ENCODE measurements around the gene SMARCA2.

SMARCA2 gene

GRCh38 chr9:2028888-2029287 is 13.7 kb downstream of the SMARCA2 start:
- Histone ChIP-seq H3K4me3 (ENCODE audit: insufficient read length, low read depth) (no peak overlapping the region), H3K9ac (ENCODE audit: insufficient read length, low read depth) (no peak overlapping the region), H3K36me3 (ENCODE audit: insufficient read depth, insufficient read length, low read length) (no peaks in the 10 kb centered on the region), H3K9me3 (ENCODE audit: insufficient read depth, low read length) (no peaks in the 10 kb centered on the region), H3K4me1 (ENCODE audit: insufficient read depth, insufficient read length) (no peaks in the 10 kb centered on the region), H3K27me3 (ENCODE audit: insufficient read depth, insufficient read length) (no peaks in the 10 kb centered on the region)
- TF ChIP-seq ZNF274 (IDR thresholded peaks at IDR 0.05; ENCODE audit: low read depth, low read length) (no peak), SUZ12 (IDR thresholded peaks at IDR 0.05; ENCODE audit: extremely low read depth, insufficient read depth, insufficient read length) (no peak), YY1 (IDR thresholded peaks at IDR 0.05; ENCODE audit: insufficient read depth, insufficient read length) (no peak)
- no peak for DNase-seq (ENCODE audit: low read depth, low spot score)

- Histone ChIP-seq H3K4me1 (ENCODE audit: insufficient read depth, insufficient read length) (no peaks in the 10 kb centered on the region), H3K36me3 (ENCODE audit: insufficient read depth, insufficient read length, low read length) (no peaks in the 10 kb centered on the region)
- DNase-seq (ENCODE audit: low read depth, low spot score), result no peak
Measured at GRCh38 chr9:2029666-2030170, 14.6 kb downstream of the SMARCA2 start.

GRCh38 chr9:2032234-2032633 is 17.1 kb downstream of the SMARCA2 start:
- H3K27me3 ChIP-seq (ENCODE audit: insufficient read depth, insufficient read length), result no peaks in the 10 kb centered on the region
- no peak overlapping the region for H3K9ac ChIP-seq (ENCODE audit: insufficient read length, low read depth)
- TF ChIP-seq YY1 (IDR thresholded peaks at IDR 0.05; ENCODE audit: insufficient read depth, insufficient read length), result no peak
- TF ChIP-seq SUZ12 (IDR thresholded peaks at IDR 0.05; ENCODE audit: extremely low read depth, insufficient read depth, insufficient read length), result no peak
- no peak for TF ChIP-seq ZNF274 (IDR thresholded peaks at IDR 0.05; ENCODE audit: low read depth, low read length)
- H3K36me3 ChIP-seq (ENCODE audit: insufficient read depth, insufficient read length, low read length), result no peaks in the 10 kb centered on the region
- DNase-seq (ENCODE audit: low read depth, low spot score), result no peak
- H3K4me1 ChIP-seq (ENCODE audit: insufficient read depth, insufficient read length), result no peaks in the 10 kb centered on the region
- H3K4me3 ChIP-seq (ENCODE audit: insufficient read length, low read depth), result no peak overlapping the region
- H3K9me3 ChIP-seq (ENCODE audit: insufficient read depth, low read length), result no peaks in the 10 kb centered on the region

More at GRCh38 chr9:2029666-2030170, 14.6 kb downstream of the SMARCA2 start:
- Histone ChIP-seq H3K9ac (ENCODE audit: insufficient read length, low read depth) (no peak overlapping the region), H3K27me3 (ENCODE audit: insufficient read depth, insufficient read length) (no peaks in the 10 kb centered on the region), H3K9me3 (ENCODE audit: insufficient read depth, low read length) (no peaks in the 10 kb centered on the region), H3K4me3 (ENCODE audit: insufficient read length, low read depth) (no peak overlapping the region)
- TF ChIP-seq YY1 (IDR thresholded peaks at IDR 0.05; ENCODE audit: insufficient read depth, insufficient read length) (no peak), ZNF274 (IDR thresholded peaks at IDR 0.05; ENCODE audit: low read depth, low read length) (no peak), SUZ12 (IDR thresholded peaks at IDR 0.05; ENCODE audit: extremely low read depth, insufficient read depth, insufficient read length) (no peak)

- Histone ChIP-seq H3K9ac (ENCODE audit: insufficient read length, low read depth) (no peak overlapping the region), H3K4me1 (ENCODE audit: insufficient read depth, insufficient read length) (no peaks in the 10 kb centered on the region), H3K4me3 (ENCODE audit: insufficient read length, low read depth) (no peak overlapping the region), H3K27me3 (ENCODE audit: insufficient read depth, insufficient read length) (no peaks in the 10 kb centered on the region), H3K9me3 (ENCODE audit: insufficient read depth, low read length) (no peaks in the 10 kb centered on the region), H3K36me3 (ENCODE audit: insufficient read depth, insufficient read length, low read length) (peaks cover 4% of the 10 kb centered on the region)
- DNase-seq (ENCODE audit: low read depth, low spot score), result no peak
- TF ChIP-seq YY1 (IDR thresholded peaks at IDR 0.05; ENCODE audit: insufficient read depth, insufficient read length) (no peak), ZNF274 (IDR thresholded peaks at IDR 0.05; ENCODE audit: low read depth, low read length) (no peak), SUZ12 (IDR thresholded peaks at IDR 0.05; ENCODE audit: extremely low read depth, insufficient read depth, insufficient read length) (no peak)
Measured at GRCh38 chr9:2036844-2037243, 21.7 kb downstream of the SMARCA2 start.

GRCh38 chr9:2039294-2040180 is 24.4 kb downstream of the SMARCA2 start:
- Histone ChIP-seq H3K36me3 (ENCODE audit: insufficient read depth, insufficient read length, low read length) (peaks cover 4% of the 10 kb centered on the region), H3K4me1 (ENCODE audit: insufficient read depth, insufficient read length) (no peaks in the 10 kb centered on the region), H3K4me3 (ENCODE audit: insufficient read length, low read depth) (no peak overlapping the region), H3K9me3 (ENCODE audit: insufficient read depth, low read length) (no peaks in the 10 kb centered on the region), H3K9ac (ENCODE audit: insufficient read length, low read depth) (no peak overlapping the region), H3K27me3 (ENCODE audit: insufficient read depth, insufficient read length) (peaks cover 9% of the 10 kb centered on the region)
- no peak for DNase-seq (ENCODE audit: low read depth, low spot score)
- TF ChIP-seq SUZ12 (IDR thresholded peaks at IDR 0.05; ENCODE audit: extremely low read depth, insufficient read depth, insufficient read length), result no peak
- TF ChIP-seq YY1 (IDR thresholded peaks at IDR 0.05; ENCODE audit: insufficient read depth, insufficient read length), result no peak
- no peak for TF ChIP-seq ZNF274 (IDR thresholded peaks at IDR 0.05; ENCODE audit: low read depth, low read length)

- TF ChIP-seq YY1 (IDR thresholded peaks at IDR 0.05; ENCODE audit: insufficient read depth, insufficient read length), result no peak
- no peak for TF ChIP-seq SUZ12 (IDR thresholded peaks at IDR 0.05; ENCODE audit: extremely low read depth, insufficient read depth, insufficient read length)
- TF ChIP-seq ZNF274 (IDR thresholded peaks at IDR 0.05; ENCODE audit: low read depth, low read length), result no peak
- no peak for DNase-seq (ENCODE audit: low read depth, low spot score)
- H3K9me3 ChIP-seq (ENCODE audit: insufficient read depth, low read length), result no peaks in the 10 kb centered on the region
- no peaks in the 10 kb centered on the region for H3K4me1 ChIP-seq (ENCODE audit: insufficient read depth, insufficient read length)
- peaks cover 4% of the 10 kb centered on the region for H3K36me3 ChIP-seq (ENCODE audit: insufficient read depth, insufficient read length, low read length)
- no peak overlapping the region for H3K9ac ChIP-seq (ENCODE audit: insufficient read length, low read depth)
- no peak overlapping the region for H3K4me3 ChIP-seq (ENCODE audit: insufficient read length, low read depth)
- H3K27me3 ChIP-seq (ENCODE audit: insufficient read depth, insufficient read length), result peaks cover 22% of the 10 kb centered on the region
Measured at GRCh38 chr9:2040828-2041227, 25.7 kb downstream of the SMARCA2 start.

GRCh38 chr9:2041736-2042135 is 26.6 kb downstream of the SMARCA2 start:
- peaks cover 4% of the 10 kb centered on the region for H3K36me3 ChIP-seq (ENCODE audit: insufficient read depth, insufficient read length, low read length)
- peaks cover 31% of the 10 kb centered on the region for H3K27me3 ChIP-seq (ENCODE audit: insufficient read depth, insufficient read length)
- H3K9me3 ChIP-seq (ENCODE audit: insufficient read depth, low read length), result no peaks in the 10 kb centered on the region
- no peak for TF ChIP-seq SUZ12 (IDR thresholded peaks at IDR 0.05; ENCODE audit: extremely low read depth, insufficient read depth, insufficient read length)
- TF ChIP-seq ZNF274 (IDR thresholded peaks at IDR 0.05; ENCODE audit: low read depth, low read length), result no peak
- no peak for TF ChIP-seq YY1 (IDR thresholded peaks at IDR 0.05; ENCODE audit: insufficient read depth, insufficient read length)
- no peak overlapping the region for H3K9ac ChIP-seq (ENCODE audit: insufficient read length, low read depth)
- DNase-seq (ENCODE audit: low read depth, low spot score), result no peak
- H3K4me1 ChIP-seq (ENCODE audit: insufficient read depth, insufficient read length), result no peaks in the 10 kb centered on the region
- H3K4me3 ChIP-seq (ENCODE audit: insufficient read length, low read depth), result no peak overlapping the region
